NCI-H526 (cell line): ENCODE results near the gene GLIS1.

Experiments used
- DNase-seq, 2 experiments: peaks; one replicate each; lab custom pipeline; 2025; lab: John Stamatoyannopoulos, UW

GLIS1 gene

DNA sequence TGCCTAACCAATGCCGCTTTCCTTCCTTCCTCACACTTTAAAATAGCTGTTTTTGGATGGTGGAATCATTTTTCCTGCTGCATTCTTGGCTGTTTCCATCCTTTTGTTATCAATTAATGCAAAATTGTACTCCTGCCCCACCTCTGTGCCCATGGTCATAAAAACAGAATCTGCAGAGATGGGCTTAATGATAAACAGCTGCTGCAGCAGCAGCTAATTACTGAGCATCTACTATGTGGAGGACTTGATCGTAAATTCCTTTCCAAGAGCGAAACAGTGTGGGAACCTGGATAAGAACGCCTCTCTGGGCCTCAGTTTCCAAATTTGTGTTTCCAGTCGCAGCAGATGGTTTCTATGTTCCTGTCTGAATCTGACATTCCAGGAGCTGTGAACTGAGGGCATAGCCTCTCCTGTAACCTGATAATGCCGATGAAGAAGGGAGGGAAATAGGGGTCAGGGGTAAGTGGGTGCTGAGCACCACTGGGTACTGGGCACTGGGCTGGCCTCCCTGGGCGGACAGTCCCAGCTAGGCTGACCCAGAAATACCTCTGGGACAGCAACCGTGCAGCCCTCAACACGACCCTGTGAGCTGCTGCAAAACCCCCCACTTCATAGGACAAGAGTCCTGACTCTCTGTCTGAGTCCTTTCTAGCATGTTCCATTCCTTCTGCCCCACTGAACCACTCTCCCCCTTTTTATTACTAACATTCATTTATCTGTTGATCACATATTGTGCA lies 158.1 kb downstream of the GLIS1 start:
- no peak for DNase-seq

DNA sequence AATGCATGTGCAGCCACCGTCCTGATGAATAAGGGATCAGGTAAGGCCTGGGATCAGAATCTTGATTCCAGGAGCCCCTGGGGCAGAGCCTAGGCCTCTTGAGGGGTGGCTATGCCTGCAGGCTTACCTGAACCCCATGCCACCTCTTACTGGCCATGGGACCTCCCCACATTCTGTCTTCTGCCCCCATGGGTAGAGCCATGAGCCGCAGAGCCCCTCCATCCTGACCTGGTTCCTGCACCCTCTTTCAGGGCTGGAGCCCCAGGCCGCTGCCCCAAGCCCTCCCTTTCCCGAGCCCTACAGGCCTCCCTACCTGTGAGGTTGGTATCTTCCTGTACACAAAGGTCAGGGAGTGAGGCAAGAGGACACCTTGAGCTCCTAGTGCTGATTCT lies 159.0 kb downstream of the GLIS1 start:
- no peak for DNase-seq

DNA sequence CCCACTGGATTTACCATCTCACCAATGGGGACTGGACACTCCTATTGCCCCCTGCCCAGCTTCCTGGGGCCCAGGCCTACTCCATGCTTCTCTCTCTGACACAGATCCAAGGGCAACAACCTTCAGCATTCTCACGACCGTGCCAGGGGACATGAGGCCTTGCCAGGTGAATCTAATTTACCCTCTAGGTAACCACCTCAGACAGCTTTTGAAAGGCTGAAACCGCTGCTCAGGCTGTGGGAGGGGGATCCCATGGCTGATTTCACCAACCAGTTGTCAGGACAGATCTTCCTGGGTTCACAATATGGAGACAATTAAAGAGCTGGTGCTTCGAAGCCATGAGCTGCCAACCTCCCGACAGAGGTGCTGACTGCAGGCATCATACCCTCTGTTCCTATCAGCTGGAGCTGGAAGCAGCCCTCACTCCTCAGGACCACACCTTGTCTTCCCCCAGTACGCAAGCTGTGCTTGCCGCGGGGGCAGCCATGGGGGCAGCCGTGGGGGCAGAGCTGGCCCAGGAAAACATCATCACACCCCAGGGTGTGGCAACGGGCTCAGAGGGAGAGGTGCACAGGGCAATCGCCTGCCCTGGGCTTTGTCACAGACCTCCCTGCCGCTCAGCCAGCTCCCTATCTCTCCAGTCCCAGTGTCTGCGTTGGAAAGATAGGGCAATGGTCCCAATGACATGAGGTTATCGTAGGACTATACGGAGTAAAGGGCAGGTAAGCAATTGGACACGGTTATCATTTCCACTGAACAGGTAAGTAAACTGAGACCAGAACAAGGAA lies 159.5 kb downstream of the GLIS1 start:
- no peak for DNase-seq

GRCh38 chr1:53578358-53578757 lies 160.6 kb downstream of the GLIS1 start:
- no peak for DNase-seq

GRCh38 chr1:53577761-53578100 lies 161.2 kb downstream of the GLIS1 start:
- DNase-seq: no peak

GRCh38 chr1:53576866-53577760 lies 161.9 kb downstream of the GLIS1 start:
- no peak for DNase-seq

DNA sequence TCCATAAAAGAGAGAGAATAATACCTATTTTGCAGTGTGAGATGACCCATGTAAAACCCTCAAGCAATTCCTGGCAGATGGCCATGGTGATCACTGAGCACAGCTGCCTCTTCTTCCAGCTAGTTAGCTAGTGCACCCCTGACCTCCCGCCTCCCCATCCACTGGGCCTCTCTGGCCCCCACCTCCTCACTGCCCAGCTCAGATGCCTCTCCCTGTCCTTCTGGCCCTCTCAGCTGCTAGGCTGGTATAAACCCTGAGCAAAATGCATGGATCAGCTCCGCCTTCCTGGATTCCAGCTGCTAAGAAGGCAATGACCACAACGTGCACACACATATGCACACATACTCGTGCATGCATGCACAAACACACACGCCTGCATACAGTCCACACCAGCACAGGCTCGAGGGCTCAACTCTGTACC lies 162.6 kb downstream of the GLIS1 start:
- DNase-seq: no peak

DNA sequence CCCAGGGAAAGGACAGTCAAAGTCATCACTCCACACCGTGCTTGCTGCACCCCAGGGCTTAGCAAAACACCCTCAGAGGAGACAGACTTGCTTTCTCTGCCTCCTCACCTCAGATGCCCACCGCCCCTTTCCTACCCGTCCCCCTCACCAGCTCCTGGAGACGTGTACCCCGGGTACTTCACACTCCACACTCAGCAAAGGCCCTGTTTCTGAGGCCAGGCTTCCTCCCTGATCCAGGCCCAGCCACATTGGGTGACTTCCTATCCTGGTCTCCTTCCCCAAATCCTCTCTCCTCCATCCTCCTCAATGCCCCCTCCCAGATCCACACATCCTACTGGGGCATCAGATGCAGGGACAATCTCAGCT lies 163.0 kb downstream of the GLIS1 start:
- no peak for DNase-seq

- no peak for DNase-seq
Measured at GRCh38 chr1:53575141-53575954, 163.6 kb downstream of the GLIS1 start.

DNA sequence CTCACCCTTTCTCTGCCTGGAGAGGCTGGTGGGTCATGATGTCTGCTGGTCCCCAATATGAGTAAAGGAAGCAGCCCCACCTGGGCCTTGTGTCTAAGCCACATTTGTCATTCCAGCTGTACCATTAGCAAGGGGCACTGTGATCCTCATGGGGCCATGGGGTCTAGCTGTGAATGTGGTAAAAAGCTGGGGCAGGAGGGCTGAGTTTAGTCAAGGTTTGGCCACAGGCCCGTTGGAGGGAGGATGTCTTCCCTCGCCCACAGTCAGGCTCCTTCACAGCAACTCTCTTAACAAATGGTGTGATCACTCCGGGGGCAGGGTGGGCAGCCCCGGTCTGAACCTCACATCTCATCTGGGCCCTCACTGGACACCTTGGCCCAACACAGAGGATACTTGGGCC lies 164.3 kb downstream of the GLIS1 start:
- no peak for DNase-seq

DNA sequence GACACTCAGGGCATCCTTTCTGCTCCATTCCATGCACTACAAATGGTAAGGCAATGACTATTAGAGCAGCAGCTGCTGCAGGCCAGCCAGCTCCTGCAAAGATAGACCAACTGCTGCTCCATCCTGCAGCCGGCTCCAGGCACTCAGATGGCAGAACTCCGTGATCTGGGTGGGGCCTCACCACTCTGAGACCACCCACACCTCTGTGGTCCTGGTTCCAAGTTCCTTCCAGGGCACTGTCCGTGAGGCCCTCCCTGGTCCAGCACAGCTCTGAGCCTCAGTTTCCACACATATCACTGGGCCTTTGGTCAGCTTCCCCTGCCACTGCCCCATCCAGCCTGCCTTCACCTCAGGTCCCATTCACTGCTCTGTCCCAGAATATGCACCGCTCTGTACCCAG lies 165.0 kb downstream of the GLIS1 start:
- no peak for DNase-seq

DNA sequence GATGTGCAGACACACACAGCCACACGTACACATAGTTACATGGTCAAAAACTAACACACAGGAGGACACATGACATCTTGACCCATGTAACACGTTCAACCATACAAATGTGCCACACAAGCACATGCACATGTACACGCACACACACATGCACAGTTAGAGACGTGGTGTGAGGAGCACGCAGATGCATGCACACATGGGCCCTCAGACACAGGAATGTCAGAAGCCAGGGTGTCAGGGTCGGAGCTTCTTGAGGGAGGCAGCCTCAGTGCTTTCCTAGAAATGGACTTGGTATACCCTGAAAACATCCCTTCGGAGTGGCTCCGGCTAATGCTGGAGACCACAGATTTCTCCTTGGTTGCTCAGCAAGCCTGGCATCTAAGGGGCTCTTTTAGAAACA lies 165.4 kb downstream of the GLIS1 start:
- no peak for DNase-seq

DNA sequence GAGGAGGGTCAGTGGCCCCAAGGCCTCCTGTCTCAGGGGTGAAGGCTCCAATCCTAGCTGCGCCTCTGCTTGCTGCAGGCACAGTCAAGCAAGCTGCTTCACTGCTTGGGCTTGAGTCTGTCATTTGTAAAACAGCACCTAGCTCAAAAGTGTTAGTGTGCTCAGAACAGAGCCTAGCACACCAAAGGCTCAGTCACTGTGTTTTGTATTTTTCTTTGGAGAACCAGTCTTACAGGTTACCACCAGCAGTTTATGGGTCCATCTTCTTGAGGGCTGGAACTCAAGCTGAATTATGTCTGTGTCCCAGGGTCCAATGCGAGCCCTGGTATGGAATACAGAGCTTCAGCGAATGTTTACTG lies 166.2 kb downstream of the GLIS1 start:
- DNase-seq: peak; percentile 73 to 75

DNA sequence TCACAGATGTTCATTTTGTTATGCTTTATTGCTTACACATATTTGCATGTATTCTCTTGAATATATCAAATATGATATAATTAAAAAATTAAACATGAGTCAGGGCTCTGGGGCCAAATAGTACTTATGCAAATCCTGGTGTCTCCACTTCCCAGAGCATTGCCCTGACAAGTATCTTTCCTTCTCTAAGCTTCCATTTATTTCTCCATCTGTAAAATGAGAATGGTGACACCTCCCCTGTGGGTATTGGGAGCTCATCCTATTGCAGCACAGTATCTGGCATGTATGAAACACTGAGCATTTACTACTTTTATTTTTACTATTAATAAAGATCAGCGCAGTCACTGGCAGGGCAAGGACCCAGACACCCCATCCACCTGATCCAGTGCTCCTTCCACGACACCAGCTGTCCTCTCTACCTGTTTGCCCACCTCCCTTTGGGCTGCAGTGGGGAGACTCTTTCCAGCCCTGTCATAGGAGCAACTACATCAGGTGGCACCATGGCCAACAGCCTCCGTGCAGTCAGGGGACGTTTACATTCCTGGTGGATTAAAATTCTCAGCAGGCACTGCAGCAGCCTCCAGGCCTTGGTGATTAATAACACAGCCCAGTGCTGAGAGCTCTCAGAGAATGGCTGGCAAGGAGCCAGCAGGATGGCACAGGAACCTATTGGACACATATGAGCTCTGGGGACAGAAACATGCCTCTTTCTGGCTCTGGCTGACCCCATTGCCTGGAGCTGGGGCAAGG lies 166.7 kb downstream of the GLIS1 start:
- DNase-seq: peak; percentile 89 to 90

DNA sequence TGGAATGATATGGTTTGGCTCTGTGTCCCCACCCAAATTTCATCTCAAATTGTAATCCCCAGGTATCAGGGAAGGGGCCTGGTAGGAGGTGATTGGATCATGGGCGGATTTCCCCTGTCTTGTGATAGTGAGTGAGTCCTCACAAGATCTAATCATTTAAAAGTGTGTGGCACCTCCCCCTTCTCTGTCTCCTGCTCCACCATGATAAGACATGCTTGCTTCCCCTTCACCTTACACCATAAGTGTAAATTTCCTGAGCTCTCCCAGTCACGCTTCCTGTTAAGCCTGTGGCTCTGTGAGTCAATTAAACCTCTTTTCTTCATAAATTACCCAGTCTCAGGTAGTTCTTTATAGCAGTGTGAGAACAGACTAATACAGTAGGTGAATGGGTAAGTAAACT lies 170.4 kb downstream of the GLIS1 start:
- DNase-seq: no peak

- no peak for DNase-seq
Measured at GRCh38 chr1:53567851-53568250, 171.1 kb downstream of the GLIS1 start.

GRCh38 chr1:53567450-53567849 lies 171.5 kb downstream of the GLIS1 start:
- no peak for DNase-seq

DNA sequence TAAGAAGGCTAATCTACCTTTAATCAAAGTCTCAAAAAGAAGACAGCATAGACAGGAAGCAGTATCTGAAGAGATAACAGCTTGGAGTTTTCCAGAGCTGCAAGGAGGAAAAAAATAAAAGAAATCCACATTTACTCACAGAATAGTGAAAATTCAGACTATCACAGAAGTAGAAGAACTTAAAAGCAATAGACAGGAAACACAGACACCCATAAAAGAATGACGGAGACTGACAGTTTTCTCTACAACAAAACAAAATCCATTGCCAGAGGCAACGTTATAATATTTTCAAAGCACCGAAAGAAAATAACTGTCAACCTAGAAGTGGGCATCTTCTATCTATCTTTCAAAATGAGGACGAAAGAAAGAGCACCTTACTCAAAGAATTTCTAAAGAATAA lies 175.4 kb downstream of the GLIS1 start:
- DNase-seq: no peak

GRCh38 chr1:53562981-53563379 lies 176.0 kb downstream of the GLIS1 start:
- no peak for DNase-seq

GRCh38 chr1:53562291-53562980 lies 176.5 kb downstream of the GLIS1 start:
- DNase-seq: no peak
